K562 (cell line): ENCODE measurements around the gene CDC123. TPM values are rescaled to one million over a fixed set of nuclear protein-coding genes. Genes with fewer than 3 reads are reported as not detected.

Source experiments
- ARID1B ChIP-seq: fragments of 450-650 bp; IDR thresholded peaks from 2 replicates; pipeline ENCODE4 v1.6.1; 2016; ENCODE audit warnings: antibody characterized with exemption, mild to moderate bottlenecking, inconsistent platforms
- DPF2 ChIP-seq: fragments of 450-650 bp; IDR thresholded peaks from 2 replicates; pipeline ENCODE4 v1.6.1; 2016
- EP300 ChIP-seq: IDR thresholded peaks from 2 replicates; pipeline ENCODE4 v1.6.1; 2012; ENCODE audit warnings: low read length, improper control_type of control experiment
- EP400 ChIP-seq: fragments of 450-650 bp; IDR thresholded peaks from 2 replicates; pipeline ENCODE4 v1.6.1; 2017; ENCODE audit warnings: antibody characterized with exemption, mild to moderate bottlenecking, moderate library complexity
- HDAC1 ChIP-seq, 2 experiments: fragments of 450-650 bp; IDR thresholded peaks; 2 replicates each; pipeline ENCODE4 v1.6.1; 2016 to 2017; ENCODE audit warnings: inconsistent platforms in 1 of 2, mild to moderate bottlenecking in 1 of 2, moderate library complexity in 1 of 2
- JUND ChIP-seq, 2 experiments: IDR thresholded peaks; 2 replicates in 1 of 2; 3 replicates in 1 of 2; pipeline ENCODE4 v1.6.1; 2011; ENCODE audit warnings: borderline replicate concordance in 2 of 2, low read depth in 2 of 2, low read length in 2 of 2, improper control_type of control experiment in 1 of 2, missing biosample characterization in 1 of 2, missing genetic modification characterization in 1 of 2, missing genetic modification reagents in 1 of 2
- L3MBTL2 ChIP-seq: fragments of 450-650 bp; IDR thresholded peaks from 2 replicates; pipeline ENCODE4 v1.6.1; 2016; ENCODE audit warnings: mild to moderate bottlenecking, moderate library complexity
- MAX ChIP-seq: sonication (generic); formaldehyde crosslinking; IDR thresholded peaks from 2 replicates; pipeline ENCODE4 v1.9.0; 2022; ENCODE audit warnings: mild to moderate bottlenecking, missing genetic modification reagents
- MLLT1 ChIP-seq, 2 experiments: fragments of 450-650 bp; IDR thresholded peaks; 2 replicates each; pipeline ENCODE4 v1.6.1; 2016
- MNT ChIP-seq, 2 experiments: fragments of 450-650 bp; conservative IDR thresholded peaks; 2 replicates each; pipeline ENCODE4 v1.6.1; 2017; ENCODE audit warnings: mild to moderate bottlenecking in 2 of 2, moderate library complexity in 2 of 2
- MYC ChIP-seq, 2 experiments: fragments of 250-450 bp in 1 of 2; sonication (Bioruptor Pico) in 1 of 2; IDR thresholded peaks; 2 replicates each; pipeline versions ENCODE4 v1.5.1 to v1.6.1; 2012 to 2021; ENCODE audit warnings: low read depth in 2 of 2, borderline replicate concordance in 1 of 2, improper control_type of control experiment in 1 of 2, low read length in 1 of 2, mild to moderate bottlenecking in 1 of 2, moderate library complexity in 1 of 2
- NBN ChIP-seq: fragments of 450-650 bp; IDR thresholded peaks from 2 replicates; pipeline ENCODE4 v1.6.1; 2016; ENCODE audit warnings: low read depth, mild to moderate bottlenecking
- NR2C1 ChIP-seq, 2 experiments: fragments of 450-650 bp; IDR thresholded peaks; 2 replicates each; pipeline ENCODE4 v1.6.1; 2017; ENCODE audit warnings: mild to moderate bottlenecking in 2 of 2, antibody characterized with exemption in 1 of 2, inconsistent platforms in 1 of 2, missing compliant biosample characterization in 1 of 2, missing genetic modification characterization in 1 of 2
- POLR2A ChIP-seq: fragments of 450-650 bp; conservative IDR thresholded peaks from 2 replicates; pipeline ENCODE4 v1.6.1; 2016
- SFPQ ChIP-seq: fragments of 200-400 bp; formaldehyde crosslinking; IDR thresholded peaks from 2 replicates; pipeline ENCODE4 v1.6.1; 2017; ENCODE audit warnings: mild to moderate bottlenecking, low read depth, low read length, moderate library complexity
- SRSF7 ChIP-seq: fragments of 200-400 bp; formaldehyde crosslinking; optimal IDR thresholded peaks from 2 replicates; pipeline ENCODE3; 2017; ENCODE audit warnings: mild to moderate bottlenecking, low read depth, low read length
- ZBTB17 ChIP-seq: fragments of 450-650 bp; formaldehyde crosslinking; IDR thresholded peaks from 2 replicates; pipeline ENCODE4 v1.4.0; 2020; ENCODE audit warnings: mild to moderate bottlenecking
- ZC3H8 ChIP-seq: fragments of 450-650 bp; IDR thresholded peaks from 2 replicates; pipeline ENCODE4 v1.6.1; 2017
- ZNF551 ChIP-seq: fragments of 250-450 bp; sonication (Bioruptor Pico); IDR thresholded peaks from 2 replicates; pipeline ENCODE4 v1.5.0; 2021; ENCODE audit warnings: mild to moderate bottlenecking, moderate library complexity
- ZNF717 ChIP-seq: fragments of 250-450 bp; sonication (Bioruptor Pico); IDR thresholded peaks from 2 replicates; pipeline ENCODE4 v1.5.0; 2021
- polyA plus RNA-seq, 8 experiments: library from polyadenylated mRNA; depleted of rRNA in 4 of 8; stranded (reverse) in 5 of 8; unstranded in 3 of 8; fragments of >200 nt; fragmentation: Nextera tagmentation in 2 of 8; fragmentation: Illumina TruSeq in 1 of 8; extraction: Ambion mirVana in 2 of 8; extraction: Trizol in 1 of 8; gene quantifications; 2 replicates each; pipeline versions ENCODE4 v1.2.1 to v1.2.3, GENCODE V29; 2011 to 2014; ENCODE audit warnings: inconsistent platforms in 1 of 8, missing spikeins in 1 of 8
- total RNA-seq, 7 experiments: library from RNA; depleted of rRNA in 6 of 7; stranded (reverse); fragments of >200 nt in 6 of 7; fragmentation: Illumina TruSeq in 2 of 7; extraction: Trizol in 2 of 7; gene quantifications; 2 replicates each; pipeline versions ENCODE4 v1.2.1 to v1.2.3, GENCODE V29; 2011 to 2021; ENCODE audit warnings: low replicate concordance in 1 of 7

CDC123 gene
- total and polyA plus RNA-seq, 9 of the 15 experiments (the other 6 are each of a cell fraction or from before 2014, with no cell fraction given): 137 to 288 (median 175) TPM

- TF ChIP-seq EP300 (no peak), NBN (0 out of 2 replicates have a peak, but pooled peaks have one; percentile 57), ARID1B (peak; percentile 47), MAX (CRISPR knock-in tag) (peak; percentile 32; the same call in 1 of the 2 replicates), POLR2A (no peak), MNT (conservative IDR thresholded peaks at IDR 0.05) (peak; percentile 32 to 52; a peak in 3 of 4 replicates), MLLT1 (IDR thresholded peaks at IDR 0.05) (peak in 1 of 2 experiments; percentile 69; a peak in 1 of 4 replicates), SRSF7 (no peak), HDAC1 (IDR thresholded peaks at IDR 0.05) (peak in 1 of 2 experiments; percentile 47; a peak in 1 of 4 replicates), EP400 (peak; percentile 54; the same call in 1 of the 2 replicates), ZNF717 (no peak), DPF2 (peak; percentile 39; the same call in 1 of the 2 replicates), NR2C1 (IDR thresholded peaks at IDR 0.05) (no peak), NR2C1 (tag; IDR thresholded peaks at IDR 0.05) (0 out of 2 replicates have a peak, but pooled peaks have one; percentile 14), ZNF551 (CRISPR knock-in tag) (no peak), MYC (IDR thresholded peaks at IDR 0.05; ENCODE audit: low read depth, low read length) (peak; percentile 26; the same call in 1 of the 2 replicates), MYC (CRISPR knock-in tag; IDR thresholded peaks at IDR 0.05; ENCODE audit: borderline replicate concordance, low read depth) (no peak), JUND (IDR thresholded peaks at IDR 0.05; ENCODE audit: borderline replicate concordance, low read depth, low read length) (peak; percentile 65; the same call in 1 of the 2 replicates), JUND (tag; IDR thresholded peaks at IDR 0.05; ENCODE audit: borderline replicate concordance, low read depth, low read length) (peak; percentile 59; the same call in 1 of the 3 replicates), SFPQ (no peak), ZC3H8 (no peak), ZBTB17 (CRISPR knock-in tag) (peak; percentile 30; the same call in 1 of the 2 replicates), L3MBTL2 (0 out of 2 replicates have a peak, but pooled peaks have one; percentile 20)
Measured at GRCh38 chr10:12221323-12222298, 25.6 kb downstream of the CDC123 start (continued).
